Measurements from ENCODE around the gene CFAP299. TPM values are rescaled to one million over a fixed set of nuclear protein-coding genes. Genes with fewer than 3 reads are reported as not detected.

The CFAP299 gene
- total and polyA plus RNA-seq, 2 of the 13 experiments (the other 11 are each of a cell fraction or from before 2014, with no cell fraction given): not detected

DNA sequence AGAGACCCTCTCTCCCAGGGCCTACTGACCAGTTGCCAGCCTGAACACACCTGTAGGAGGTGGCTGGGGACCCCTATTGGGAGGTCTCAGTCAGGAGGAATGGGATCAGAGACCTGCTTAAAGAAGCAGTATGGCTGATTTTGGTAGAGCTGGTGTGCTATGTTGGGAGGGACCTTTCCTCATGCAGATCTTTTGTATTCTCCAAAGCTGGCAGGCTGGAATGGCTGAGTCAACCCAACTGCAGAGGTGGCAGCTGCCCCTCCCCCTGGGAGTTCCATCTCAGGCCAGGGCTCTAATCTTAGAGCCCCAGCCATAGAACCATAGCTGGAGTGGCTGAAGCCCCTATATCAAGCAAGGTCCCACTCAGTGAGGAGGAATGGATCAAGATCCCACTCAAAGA is 415.7 kb downstream of the CFAP299 start (continued):
- TF ChIP-seq ATF1 (CRISPR knock-in tag; IDR thresholded peaks at IDR 0.05): no peak
- no peak for TF ChIP-seq ZNF451 (CRISPR knock-in tag; IDR thresholded peaks at IDR 0.05)
- TF ChIP-seq, protein P1, sequence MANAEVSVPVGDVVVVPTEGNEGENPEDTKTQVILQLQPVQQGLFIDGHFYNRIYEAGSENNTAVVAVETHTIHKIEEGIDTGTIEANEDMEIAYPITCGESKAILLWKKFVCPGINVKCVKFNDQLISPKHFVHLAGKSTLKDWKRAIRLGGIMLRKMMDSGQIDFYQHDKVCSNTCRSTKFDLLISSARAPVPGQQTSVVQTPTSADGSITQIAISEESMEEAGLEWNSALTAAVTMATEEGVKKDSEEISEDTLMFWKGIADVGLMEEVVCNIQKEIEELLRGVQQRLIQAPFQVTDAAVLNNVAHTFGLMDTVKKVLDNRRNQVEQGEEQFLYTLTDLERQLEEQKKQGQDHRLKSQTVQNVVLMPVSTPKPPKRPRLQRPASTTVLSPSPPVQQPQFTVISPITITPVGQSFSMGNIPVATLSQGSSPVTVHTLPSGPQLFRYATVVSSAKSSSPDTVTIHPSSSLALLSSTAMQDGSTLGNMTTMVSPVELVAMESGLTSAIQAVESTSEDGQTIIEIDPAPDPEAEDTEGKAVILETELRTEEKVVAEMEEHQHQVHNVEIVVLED (CRISPR knock-in tag; IDR thresholded peaks at IDR 0.05; ENCODE audit: borderline replicate concordance): no peak
- TF ChIP-seq, protein P2, sequence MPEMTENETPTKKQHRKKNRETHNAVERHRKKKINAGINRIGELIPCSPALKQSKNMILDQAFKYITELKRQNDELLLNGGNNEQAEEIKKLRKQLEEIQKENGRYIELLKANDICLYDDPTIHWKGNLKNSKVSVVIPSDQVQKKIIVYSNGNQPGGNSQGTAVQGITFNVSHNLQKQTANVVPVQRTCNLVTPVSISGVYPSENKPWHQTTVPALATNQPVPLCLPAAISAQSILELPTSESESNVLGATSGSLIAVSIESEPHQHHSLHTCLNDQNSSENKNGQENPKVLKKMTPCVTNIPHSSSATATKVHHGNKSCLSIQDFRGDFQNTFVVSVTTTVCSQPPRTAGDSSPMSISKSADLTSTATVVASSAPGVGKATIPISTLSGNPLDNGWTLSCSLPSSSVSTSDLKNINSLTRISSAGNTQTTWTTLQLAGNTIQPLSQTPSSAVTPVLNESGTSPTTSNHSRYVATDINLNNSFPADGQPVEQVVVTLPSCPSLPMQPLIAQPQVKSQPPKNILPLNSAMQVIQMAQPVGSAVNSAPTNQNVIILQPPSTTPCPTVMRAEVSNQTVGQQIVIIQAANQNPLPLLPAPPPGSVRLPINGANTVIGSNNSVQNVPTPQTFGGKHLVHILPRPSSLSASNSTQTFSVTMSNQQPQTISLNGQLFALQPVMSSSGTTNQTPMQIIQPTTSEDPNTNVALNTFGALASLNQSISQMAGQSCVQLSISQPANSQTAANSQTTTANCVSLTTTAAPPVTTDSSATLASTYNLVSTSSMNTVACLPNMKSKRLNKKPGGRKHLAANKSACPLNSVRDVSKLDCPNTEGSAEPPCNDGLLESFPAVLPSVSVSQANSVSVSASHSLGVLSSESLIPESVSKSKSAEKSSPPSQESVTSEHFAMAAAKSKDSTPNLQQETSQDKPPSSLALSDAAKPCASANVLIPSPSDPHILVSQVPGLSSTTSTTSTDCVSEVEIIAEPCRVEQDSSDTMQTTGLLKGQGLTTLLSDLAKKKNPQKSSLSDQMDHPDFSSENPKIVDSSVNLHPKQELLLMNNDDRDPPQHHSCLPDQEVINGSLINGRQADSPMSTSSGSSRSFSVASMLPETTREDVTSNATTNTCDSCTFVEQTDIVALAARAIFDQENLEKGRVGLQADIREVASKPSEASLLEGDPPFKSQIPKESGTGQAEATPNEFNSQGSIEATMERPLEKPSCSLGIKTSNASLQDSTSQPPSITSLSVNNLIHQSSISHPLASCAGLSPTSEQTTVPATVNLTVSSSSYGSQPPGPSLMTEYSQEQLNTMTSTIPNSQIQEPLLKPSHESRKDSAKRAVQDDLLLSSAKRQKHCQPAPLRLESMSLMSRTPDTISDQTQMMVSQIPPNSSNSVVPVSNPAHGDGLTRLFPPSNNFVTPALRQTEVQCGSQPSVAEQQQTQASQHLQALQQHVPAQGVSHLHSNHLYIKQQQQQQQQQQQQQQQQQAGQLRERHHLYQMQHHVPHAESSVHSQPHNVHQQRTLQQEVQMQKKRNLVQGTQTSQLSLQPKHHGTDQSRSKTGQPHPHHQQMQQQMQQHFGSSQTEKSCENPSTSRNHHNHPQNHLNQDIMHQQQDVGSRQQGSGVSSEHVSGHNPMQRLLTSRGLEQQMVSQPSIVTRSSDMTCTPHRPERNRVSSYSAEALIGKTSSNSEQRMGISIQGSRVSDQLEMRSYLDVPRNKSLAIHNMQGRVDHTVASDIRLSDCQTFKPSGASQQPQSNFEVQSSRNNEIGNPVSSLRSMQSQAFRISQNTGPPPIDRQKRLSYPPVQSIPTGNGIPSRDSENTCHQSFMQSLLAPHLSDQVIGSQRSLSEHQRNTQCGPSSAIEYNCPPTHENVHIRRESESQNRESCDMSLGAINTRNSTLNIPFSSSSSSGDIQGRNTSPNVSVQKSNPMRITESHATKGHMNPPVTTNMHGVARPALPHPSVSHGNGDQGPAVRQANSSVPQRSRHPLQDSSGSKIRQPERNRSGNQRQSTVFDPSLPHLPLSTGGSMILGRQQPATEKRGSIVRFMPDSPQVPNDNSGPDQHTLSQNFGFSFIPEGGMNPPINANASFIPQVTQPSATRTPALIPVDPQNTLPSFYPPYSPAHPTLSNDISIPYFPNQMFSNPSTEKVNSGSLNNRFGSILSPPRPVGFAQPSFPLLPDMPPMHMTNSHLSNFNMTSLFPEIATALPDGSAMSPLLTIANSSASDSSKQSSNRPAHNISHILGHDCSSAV (CRISPR knock-in tag; IDR thresholded peaks at IDR 0.05; ENCODE audit: borderline replicate concordance): no peak
- no peak for TF ChIP-seq HNRNPUL1 (IDR thresholded peaks at IDR 0.05; ENCODE audit: low read depth, low read length)
- TF ChIP-seq, protein P3, sequence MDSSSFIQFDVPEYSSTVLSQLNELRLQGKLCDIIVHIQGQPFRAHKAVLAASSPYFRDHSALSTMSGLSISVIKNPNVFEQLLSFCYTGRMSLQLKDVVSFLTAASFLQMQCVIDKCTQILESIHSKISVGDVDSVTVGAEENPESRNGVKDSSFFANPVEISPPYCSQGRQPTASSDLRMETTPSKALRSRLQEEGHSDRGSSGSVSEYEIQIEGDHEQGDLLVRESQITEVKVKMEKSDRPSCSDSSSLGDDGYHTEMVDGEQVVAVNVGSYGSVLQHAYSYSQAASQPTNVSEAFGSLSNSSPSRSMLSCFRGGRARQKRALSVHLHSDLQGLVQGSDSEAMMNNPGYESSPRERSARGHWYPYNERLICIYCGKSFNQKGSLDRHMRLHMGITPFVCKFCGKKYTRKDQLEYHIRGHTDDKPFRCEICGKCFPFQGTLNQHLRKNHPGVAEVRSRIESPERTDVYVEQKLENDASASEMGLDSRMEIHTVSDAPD (CRISPR knock-in tag; IDR thresholded peaks at IDR 0.05): no peak

Data from HepG2 (cell line).